Activated CD8-positive, alpha-beta memory T cell treated with anti-CD3 and anti-CD28 coated beads, Interleukin-2, amount 50 U/mL, for 1 hour (primary cell): ENCODE measurements around the gene CRYBA4.

ENCODE experiments used
- DNase-seq: peaks from one replicate; pipeline ENCODE4 v3.0.0-alpha.2; 2020; ENCODE audit errors: extremely low read depth

The CRYBA4 gene

DNA sequence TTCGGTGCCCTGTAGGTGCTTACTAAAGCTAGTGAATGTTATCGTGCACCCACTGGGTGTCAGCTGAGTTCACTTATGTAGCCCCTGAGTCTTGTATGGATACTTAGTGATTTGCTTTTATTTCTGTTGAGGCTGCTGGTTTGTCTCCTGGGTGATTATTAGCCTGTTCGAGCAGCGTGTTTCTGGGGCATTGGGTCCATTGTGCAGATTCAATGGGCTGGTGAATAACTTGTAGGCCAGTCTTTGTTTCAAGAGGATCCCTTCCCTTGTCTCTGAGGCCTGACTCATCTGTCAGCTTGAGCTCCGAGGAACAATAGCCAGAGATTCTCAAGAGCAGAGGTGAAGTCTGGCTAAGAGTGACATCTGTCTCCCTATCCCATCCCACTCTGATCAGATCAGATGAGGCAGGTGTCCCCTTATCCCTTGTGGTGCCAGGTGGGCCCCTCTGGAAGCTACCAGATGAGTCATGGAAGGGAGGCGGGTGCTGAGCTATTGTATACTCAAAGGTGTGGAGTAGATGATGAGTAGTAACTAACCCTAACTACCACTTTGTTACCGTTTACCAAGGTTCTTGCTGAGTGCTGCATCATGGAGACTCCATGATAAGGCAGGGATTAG lies 39.3 kb downstream of the CRYBA4 start:
- no peak for DNase-seq

DNA sequence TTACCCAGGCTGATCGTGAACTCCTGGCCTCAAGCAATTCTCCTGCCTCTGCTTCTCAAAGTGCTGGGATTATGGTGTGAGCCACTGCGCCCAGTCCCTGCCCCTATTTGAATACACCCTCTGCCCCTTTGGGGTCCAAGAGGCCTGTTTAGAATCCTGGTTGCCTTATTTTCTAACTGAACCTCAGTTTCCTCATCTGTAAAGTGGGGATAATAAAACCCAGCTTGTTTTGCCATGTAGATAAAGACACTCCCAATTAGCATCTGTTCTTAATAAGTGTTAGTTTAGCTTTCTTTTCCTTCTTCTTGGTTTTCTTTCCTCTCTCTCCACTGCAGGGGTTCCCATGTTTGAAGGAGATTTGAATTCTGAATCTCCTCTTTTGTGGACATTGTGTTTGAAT lies 40.4 kb downstream of the CRYBA4 start:
- DNase-seq: no peak

DNA sequence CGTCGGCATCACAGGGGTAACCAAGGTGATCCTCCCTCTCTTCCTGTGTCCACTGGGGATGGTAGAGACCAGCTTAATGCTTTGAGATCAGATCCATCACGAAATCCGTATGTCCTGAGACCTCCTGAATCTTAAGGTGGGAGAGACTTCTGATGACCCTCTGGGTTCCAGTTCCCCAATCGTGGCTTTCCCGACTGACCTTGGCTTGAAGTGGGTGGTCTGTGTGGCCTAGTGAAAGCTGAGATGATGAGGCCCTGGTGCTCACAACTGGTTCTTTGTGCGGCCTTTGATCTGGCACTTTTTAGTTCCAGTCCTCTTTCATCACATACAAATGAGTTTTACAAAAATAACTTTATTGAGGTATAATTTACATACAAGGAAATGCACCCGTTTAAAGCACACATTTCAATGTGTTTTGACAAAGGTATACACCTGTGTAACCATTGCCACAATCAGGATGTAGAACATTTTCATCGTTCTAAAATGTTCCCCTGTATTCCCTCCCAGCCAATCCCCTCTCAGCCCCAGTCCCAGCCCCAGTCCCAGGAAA lies 41.7 kb downstream of the CRYBA4 start:
- no peak for DNase-seq

DNA sequence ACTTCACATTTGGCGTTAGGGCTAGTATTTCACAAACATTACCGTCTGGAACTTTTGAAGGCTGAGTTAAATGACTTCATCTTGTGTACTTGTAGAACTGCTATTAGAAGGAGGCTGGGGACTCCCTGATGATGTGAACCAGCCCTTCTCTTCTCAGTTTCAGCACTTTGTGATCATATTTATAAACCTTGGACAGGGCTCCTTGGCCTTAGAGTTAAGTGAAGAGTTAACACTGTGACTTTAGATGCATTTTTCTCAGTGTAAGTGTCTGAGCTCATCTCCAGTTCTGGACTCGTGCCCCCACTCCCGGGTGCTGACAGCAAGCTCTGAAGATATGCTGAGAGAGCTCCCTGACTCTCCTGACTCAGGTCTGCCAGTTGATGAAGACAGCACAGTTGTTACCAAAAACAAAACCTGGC lies 44.1 kb downstream of the CRYBA4 start:
- no peak for DNase-seq

DNA sequence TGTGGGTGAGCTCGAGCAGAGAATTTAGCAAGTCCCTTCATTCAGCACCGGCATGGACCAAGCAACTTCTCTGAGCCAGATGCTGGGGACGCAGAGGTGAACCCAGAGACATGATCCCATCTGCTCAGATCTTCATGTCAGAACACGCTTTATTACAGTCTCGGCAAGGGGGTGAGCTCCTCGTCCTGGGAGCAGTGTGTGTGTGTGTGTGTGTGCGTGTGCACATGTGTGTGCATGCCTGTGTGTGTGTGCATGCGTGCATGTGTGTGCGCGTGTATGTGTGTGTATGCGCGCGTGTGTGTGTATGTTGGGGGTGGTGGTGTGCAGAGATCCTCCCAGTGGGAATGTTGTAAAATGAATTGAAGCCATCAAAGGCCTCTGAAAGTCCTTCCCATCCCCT lies 45.4 kb downstream of the CRYBA4 start:
- no peak for DNase-seq

DNA sequence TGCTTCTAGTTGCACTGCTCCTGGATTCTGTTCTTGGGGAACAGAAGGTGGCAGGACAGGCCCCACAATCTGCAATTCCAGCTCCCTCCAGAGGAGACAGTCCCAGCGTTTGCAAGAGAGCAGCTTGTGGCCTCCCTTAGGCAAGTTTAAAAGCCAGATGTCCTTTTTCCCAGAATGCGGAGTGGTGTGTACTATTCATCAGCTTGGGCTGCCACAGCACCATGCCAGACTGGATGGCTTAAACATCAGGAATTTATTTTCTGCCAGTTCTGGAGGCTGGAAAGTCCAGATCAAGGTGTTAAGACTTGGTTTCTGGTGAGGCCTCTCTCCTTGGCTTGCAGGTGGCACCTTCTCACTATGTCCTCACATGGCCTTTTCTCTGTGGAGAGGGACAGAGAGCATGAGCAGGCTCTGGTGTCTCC lies 47.3 kb downstream of the CRYBA4 start:
- DNase-seq: no peak

DNA sequence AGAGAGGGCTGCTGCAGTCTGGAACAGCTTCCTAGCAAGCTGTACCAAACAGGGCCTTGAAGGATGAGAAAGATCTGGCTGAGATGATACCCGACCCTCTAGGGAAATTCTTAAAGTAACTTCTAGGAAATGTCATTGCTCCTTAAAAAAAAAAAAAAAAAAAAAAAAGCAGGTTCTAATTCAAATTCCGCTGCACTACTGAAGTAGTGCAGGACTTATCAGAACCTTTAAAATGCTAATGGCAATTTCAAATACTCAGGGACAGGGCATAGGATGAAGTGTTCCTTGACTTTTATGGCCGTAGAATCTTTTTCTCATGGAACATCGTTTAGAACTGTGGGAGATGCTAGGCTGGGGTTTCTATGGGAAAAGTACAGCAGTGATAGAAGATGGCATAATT lies 48.7 kb downstream of the CRYBA4 start:
- no peak for DNase-seq

DNA sequence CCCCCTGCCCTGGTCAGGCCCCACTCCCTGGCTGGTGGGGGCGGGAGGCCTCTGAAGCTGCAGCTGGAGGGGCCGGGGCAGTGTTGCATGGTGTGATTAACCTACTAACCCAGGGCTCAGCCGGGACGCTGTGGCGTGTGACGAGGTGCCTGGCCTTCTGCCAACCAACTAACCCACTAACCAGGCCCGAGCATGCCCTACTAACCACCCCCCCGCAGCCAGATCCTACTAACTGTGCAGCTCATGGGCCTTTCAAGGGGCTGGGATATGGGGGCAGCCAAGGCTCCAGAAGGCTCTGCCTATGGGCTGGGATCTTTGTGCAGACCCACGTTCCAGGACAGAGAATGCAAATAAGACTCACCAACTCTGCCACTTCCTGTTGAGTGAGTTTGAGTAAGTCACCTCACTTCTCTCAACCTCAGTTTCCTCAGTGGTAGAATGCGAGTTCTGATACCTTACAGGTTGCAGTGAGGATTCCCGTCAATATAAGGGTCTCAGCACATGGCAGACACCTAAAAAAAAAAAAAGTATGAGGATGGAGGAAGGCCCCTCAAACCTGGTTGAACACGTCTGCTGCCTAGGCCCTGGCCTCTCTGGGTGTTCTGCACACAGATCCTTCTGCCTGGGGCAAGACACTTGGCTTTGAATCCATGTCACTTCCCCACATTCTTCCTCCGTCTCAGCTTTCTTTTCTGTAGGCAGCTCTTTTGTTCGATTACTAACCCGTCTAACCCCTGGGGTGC lies 49.7 kb downstream of the CRYBA4 start:
- no peak for DNase-seq

DNA sequence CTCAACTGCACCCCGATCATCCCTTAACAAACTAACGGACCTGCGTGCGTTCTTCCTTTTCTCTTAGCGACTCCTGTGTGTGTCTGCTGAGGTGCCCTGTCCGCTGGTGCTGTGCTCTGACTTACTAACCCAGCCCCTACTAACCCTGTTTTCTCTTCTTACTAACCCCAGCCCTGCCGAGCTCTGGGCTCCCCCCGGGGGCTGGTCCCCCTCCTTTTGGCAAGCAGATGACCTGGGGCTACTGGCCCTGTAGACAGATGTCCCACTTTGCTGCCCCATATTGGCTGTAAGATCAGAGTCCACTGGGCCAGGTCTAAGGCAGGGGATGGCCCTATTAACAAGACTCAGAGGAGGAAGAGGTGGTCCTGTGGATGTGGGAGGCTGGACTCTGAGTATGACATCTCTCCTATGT lies 50.3 kb downstream of the CRYBA4 start:
- no peak for DNase-seq

DNA sequence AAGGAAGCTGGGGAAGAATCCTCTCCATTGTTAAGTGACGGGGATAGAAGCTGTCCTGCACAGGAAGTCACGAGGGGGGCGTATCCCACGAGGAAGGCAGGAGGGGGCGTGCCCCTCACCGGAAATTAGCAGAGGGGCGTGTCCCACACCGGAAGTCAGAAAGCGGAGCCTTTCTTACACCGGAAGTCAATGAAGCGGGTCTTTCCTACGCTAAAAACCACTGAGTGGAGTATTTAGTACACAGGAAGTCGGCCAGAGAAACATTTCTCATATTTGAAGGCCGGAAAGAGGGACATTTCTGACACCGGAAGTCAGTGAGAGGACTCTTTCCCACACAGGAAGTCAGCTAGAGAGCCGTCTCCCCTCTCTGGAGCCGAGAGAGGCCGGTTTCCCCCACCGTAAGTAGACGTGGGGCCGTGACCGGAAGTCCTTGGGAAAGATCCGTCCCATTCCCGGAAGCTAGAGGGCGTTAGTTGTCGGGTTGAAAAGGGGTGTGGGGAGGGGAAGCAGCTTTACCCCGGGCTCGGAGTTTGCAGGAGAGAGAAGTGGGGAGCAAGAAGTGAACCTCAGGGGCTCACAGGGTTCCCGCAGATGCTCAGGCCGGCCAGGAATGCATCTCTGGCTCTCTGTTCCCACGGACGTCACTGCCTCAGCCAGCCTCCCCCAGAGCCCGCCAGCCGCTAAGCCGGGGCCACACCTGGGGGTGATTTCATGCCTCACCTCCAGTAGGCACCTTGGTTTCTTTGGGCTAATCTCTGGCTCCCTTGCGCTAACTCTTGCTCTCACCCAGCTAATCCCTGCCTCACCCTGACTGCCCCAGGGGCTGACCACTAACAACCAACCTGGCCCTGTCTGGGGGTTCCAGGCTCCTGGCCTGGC lies 51.1 kb downstream of the CRYBA4 start:
- DNase-seq: peak; percentile 72

DNA sequence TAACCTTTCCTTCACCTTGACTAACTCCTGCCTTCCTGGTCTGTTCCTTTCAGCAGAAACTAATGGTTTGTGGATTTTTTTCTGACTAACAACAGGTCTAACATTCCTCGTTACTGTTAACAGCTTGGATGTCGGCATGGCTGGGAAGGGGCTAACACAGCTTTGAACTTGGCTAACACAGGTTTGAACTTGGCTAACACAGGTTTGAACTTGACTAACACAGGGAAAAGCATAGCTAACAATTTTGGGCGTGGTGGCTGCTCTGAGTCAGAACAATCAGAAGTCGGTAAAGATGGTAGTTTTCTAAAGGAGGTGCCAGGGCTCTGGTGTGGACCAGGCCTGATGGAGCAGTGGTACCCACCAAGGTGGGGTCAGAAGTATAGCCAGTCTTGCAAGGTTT lies 51.7 kb downstream of the CRYBA4 start:
- no peak for DNase-seq

DNA sequence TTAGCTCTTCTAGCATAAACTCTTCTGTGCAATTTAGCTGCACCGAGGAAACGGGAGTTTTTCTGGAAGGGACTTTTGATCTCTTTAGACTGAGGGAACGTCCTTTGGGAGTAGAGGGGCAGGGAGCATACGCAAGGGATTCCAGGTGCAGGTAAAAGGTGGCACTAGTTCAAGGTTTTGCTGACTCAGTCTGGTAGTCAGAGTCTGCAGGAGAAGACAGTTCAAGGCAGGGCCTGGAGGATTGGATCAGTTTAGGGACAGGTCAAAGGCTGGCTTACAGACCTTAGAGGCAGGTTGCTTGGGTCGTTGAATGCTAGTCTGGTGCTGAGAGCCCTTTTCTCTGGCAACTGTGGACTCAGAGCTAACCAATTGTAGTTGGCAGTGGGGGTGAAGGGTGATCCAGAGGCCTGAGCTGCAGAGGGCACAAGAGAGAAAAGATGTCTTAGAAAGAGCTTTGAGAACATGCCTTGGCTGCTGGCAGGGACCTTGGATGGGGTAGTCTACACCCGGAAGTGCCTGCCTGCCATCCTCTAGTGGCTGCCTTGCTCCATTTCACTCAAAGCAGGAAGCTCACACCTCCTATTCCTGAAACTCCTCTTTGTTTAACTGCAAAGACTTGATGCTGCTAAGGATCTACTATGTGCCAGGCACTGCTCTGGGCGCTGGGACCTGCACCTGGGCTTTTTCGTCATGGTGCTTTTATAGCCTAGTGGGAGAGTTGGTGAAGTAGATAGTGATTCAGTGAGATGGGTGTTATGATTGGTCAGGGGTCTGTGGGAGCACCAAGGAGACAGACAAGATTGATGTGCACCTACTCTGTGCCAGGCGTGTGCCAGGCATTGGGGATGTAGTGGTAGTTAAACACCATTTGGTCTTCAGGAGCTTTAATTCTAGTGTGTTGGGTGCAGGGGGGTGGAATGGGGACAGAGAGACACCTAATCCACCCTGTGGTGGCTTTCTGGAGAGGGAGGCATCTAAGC lies 52.7 kb downstream of the CRYBA4 start:
- DNase-seq: no peak

DNA sequence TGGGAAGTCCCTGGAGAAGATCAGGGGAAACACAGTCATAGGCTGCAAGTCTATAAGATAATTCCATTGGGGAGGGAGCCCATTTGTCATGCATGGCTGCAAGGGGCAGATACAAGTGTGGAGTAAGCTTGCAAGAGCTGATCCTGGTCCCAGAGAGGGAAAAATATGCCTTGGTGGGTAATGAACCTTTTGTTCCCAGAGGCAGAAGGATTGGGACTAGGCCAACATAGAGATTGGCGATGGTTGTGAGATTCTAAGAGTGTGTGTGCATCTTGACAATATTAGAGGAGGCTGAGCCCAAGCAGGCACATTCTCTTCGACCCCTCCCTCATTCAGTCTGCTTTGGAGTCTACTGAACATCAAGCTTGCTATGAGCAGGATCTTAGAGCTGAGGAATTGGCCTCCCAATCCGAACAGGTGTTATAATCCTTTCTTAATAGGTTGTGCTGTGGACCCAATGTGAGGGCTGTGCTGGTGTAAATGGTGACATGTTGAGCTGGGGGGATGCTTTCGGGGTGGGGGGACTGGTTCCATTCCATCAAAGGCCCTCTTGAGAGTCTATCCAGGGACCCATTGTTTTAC lies 54.0 kb downstream of the CRYBA4 start:
- no peak for DNase-seq

DNA sequence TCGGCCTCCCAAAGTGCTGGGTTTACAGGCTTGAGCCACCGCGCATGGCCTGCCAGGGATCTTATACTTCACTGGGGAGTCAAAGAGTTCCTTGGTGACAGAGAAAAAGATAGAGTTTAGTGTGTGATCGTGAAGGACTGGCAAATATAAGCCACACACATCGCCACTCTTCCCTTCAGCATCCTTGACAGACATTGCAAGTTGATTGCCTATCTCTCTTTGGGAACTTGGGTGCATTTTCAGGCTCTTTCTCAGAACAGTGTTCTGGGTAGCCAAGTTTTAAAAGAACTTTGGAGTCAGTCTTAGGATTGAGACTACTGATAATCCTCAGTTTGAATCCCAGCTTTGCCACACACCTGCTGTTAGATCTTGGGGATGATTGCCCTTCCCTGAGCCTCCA lies 55.5 kb downstream of the CRYBA4 start:
- no peak for DNase-seq

DNA sequence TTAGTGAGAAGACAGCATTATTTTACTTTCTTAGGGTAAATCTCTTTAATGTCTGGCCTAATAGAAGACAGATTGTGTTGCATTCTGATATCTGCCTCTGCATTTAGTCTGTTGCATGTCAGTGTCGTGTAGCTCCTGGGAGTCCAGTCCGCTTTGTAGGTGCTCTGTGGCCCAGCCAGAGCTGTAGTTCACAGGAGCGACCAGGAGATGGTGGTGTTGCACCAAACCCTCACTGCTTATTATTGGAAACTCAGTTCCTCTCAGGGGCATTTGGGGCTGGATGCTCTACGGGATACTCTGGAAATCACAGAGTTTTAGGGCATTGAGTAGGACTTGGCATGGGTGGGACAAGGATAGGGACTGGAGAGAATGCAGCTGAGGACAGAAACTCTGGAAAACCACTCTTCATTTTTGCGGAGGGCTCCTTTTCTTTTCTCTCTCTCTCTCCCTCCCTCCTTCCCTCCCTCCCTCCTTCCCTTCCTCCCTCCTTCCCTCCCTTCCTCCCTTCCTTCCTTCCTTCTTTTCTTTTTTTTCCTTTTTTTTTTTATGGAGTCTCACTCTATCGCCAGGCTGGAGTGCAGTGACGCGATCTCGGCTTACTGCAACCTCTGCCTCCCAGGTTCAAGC lies 57.4 kb downstream of the CRYBA4 start:
- DNase-seq: no peak
